Vagina (tissue), 2 donors: Measurements from ENCODE around the gene OTOF.

Experiments used
- CTCF ChIP-seq, 3 experiments: fragments of 450-650 bp in 2 of 3; fragments of 200-600 bp in 1 of 3; sonication (generic) in 1 of 3; IDR thresholded peaks; one replicate each; pipeline ENCODE4 v1.5.1; 2017 to 2019; ENCODE audit warnings: antibody characterized with exemption in 3 of 3, mild to moderate bottlenecking in 2 of 3, moderate library complexity in 2 of 3
- POLR2A ChIP-seq, 2 donors: fragments of 450-650 bp; IDR thresholded peaks; one replicate each; pipeline ENCODE4 v1.6.1; 2017; ENCODE audit warnings: antibody characterized with exemption in 2 of 2, mild to moderate bottlenecking in 2 of 2, moderate library complexity in 2 of 2
- POLR2AphosphoS5 ChIP-seq, 2 donors: sonication (generic); formaldehyde crosslinking; IDR thresholded peaks; one replicate each; pipeline ENCODE4 v1.9.0; 2017; ENCODE audit warnings: antibody characterized with exemption in 2 of 2, mild to moderate bottlenecking in 2 of 2, low read depth in 1 of 2; ENCODE audit not compliant: insufficient read depth in 1 of 2

- TF ChIP-seq CTCF (IDR thresholded peaks at IDR 0.05) (no peak), POLR2A (IDR thresholded peaks at IDR 0.05) (no peak), POLR2AphosphoS5 (IDR thresholded peaks at IDR 0.05; ENCODE audit: insufficient read depth in 1 of 2, low read depth in 1 of 2) (no peak)
Measured at GRCh38 chr2:26495705-26496297, 17.9 kb upstream of the OTOF start.
